Mesenchymal stem cell (in vitro differentiated cells and primary cell): Measurements from ENCODE around the gene SV2C.

ENCODE experiments used
- DNase-seq: peaks from one replicate; pipeline ENCODE4 v3.0.0-alpha.2; 2013
- H2AFZ ChIP-seq: one replicate; pipeline ENCODE4 v1.6.1; 2013; ENCODE audit warnings: low read depth, mild to moderate bottlenecking, control low read depth, inconsistent platforms, low read length, moderate library complexity
- H2AK5ac ChIP-seq: 2 replicates; pipeline ENCODE4 v1.6.1; 2013; ENCODE audit warnings: low read length, moderate library complexity, mild to moderate bottlenecking, inconsistent platforms; ENCODE audit not compliant: severe bottlenecking
- H2BK120ac ChIP-seq: one replicate; pipeline ENCODE4 v1.6.1; 2013; ENCODE audit warnings: low read depth, mild to moderate bottlenecking, inconsistent platforms, low read length, moderate library complexity
- H2BK12ac ChIP-seq, 2 experiments: one replicate each; pipeline ENCODE4 v1.6.1; 2013; ENCODE audit warnings: inconsistent platforms in 2 of 2, low read length in 2 of 2, mild to moderate bottlenecking in 2 of 2, moderate library complexity in 2 of 2, control low read depth in 1 of 2
- H2BK15ac ChIP-seq: one replicate; pipeline ENCODE4 v1.6.1; 2013; ENCODE audit warnings: mild to moderate bottlenecking, low read depth, inconsistent platforms; ENCODE audit not compliant: poor library complexity, severe bottlenecking
- H2BK5ac ChIP-seq: 2 replicates; pipeline ENCODE4 v1.6.1; 2013; ENCODE audit warnings: low read depth, mild to moderate bottlenecking, low read length, control low read depth, inconsistent platforms; ENCODE audit not compliant: poor library complexity, severe bottlenecking
- H3K14ac ChIP-seq, 2 experiments: one replicate each; pipeline ENCODE4 v1.6.1; 2013; ENCODE audit warnings: inconsistent platforms in 2 of 2, low read length in 2 of 2, control low read depth in 1 of 2, mild to moderate bottlenecking in 1 of 2, moderate library complexity in 1 of 2
- H3K18ac ChIP-seq, 2 experiments: one replicate each; pipeline ENCODE4 v1.6.1; 2013; ENCODE audit warnings: inconsistent platforms in 2 of 2, low read length in 2 of 2, control low read depth in 1 of 2, low read depth in 1 of 2, mild to moderate bottlenecking in 1 of 2
- H3K23ac ChIP-seq, 2 experiments: one replicate each; pipeline ENCODE4 v1.6.1; 2013; ENCODE audit warnings: inconsistent platforms in 2 of 2, low read length in 2 of 2, mild to moderate bottlenecking in 2 of 2, moderate library complexity in 2 of 2, control low read depth in 1 of 2
- H3K27ac ChIP-seq: 2 replicates; pipeline ENCODE4 v1.5.1; 2013; ENCODE audit warnings: mild to moderate bottlenecking, moderate library complexity, low read length, control low read depth, inconsistent platforms; ENCODE audit not compliant: poor library complexity, severe bottlenecking
- H3K27me3 ChIP-seq, 2 experiments: 2 replicates each; pipeline versions ENCODE4 v1.6.1 to v1.7.0; 2013; ENCODE audit warnings: low read length in 2 of 2, mild to moderate bottlenecking in 2 of 2, moderate library complexity in 2 of 2, control low read depth in 1 of 2, inconsistent platforms in 1 of 2; ENCODE audit not compliant: control insufficient read depth in 1 of 2, insufficient read depth in 1 of 2
- H3K36me3 ChIP-seq, 2 experiments: 2 replicates each; pipeline versions ENCODE4 v1.6.1 to v1.7.0; 2013; ENCODE audit warnings: low read length in 2 of 2, control low read depth in 1 of 2, inconsistent platforms in 1 of 2, low read depth in 1 of 2, mild to moderate bottlenecking in 1 of 2; ENCODE audit not compliant: insufficient read depth in 2 of 2, control insufficient read depth in 1 of 2
- H3K4ac ChIP-seq, 2 experiments: one replicate each; pipeline ENCODE4 v1.6.1; 2013; ENCODE audit warnings: inconsistent platforms in 2 of 2, low read length in 2 of 2, mild to moderate bottlenecking in 2 of 2, moderate library complexity in 2 of 2, control low read depth in 1 of 2, low read depth in 1 of 2
- H3K4me1 ChIP-seq: 2 replicates; pipeline ENCODE4 v1.6.1; 2013; ENCODE audit warnings: low read depth, low read length, control low read depth; ENCODE audit not compliant: control insufficient read depth, insufficient read depth
- H3K4me2 ChIP-seq: 2 replicates; pipeline ENCODE4 v1.6.1; 2013; ENCODE audit warnings: low read length, mild to moderate bottlenecking, inconsistent platforms; ENCODE audit not compliant: poor library complexity, severe bottlenecking
- H3K4me3 ChIP-seq, 2 experiments: 2 replicates each; pipeline versions ENCODE4 v1.5.1 to v1.7.0; 2013; ENCODE audit warnings: low read length in 2 of 2, mild to moderate bottlenecking in 2 of 2, control low read depth in 1 of 2, low read depth in 1 of 2; ENCODE audit not compliant: insufficient read depth in 1 of 2
- H3K79me1 ChIP-seq: replicated peaks from 2 replicates; pipeline ENCODE4 v1.6.1; 2013; ENCODE audit warnings: mild to moderate bottlenecking, control low read depth, low read length, inconsistent platforms; ENCODE audit not compliant: poor library complexity, severe bottlenecking
- H3K9ac ChIP-seq: 2 replicates; pipeline ENCODE4 v1.7.0; 2013; ENCODE audit warnings: mild to moderate bottlenecking, low read length, moderate library complexity
- H3K9me3 ChIP-seq: 2 replicates; pipeline ENCODE4 v1.7.0; 2013; ENCODE audit warnings: mild to moderate bottlenecking, low read length; ENCODE audit not compliant: control insufficient read depth
- H4K8ac ChIP-seq: one replicate; pipeline ENCODE4 v1.6.1; 2013; ENCODE audit warnings: inconsistent platforms, mild to moderate bottlenecking, low read length, moderate library complexity
- H4K91ac ChIP-seq: one replicate; pipeline ENCODE4 v1.6.1; 2013; ENCODE audit warnings: mild to moderate bottlenecking, low read length, inconsistent platforms
- WGBS: methylation state at CpG from one replicate; pipeline ENCODE4 v1.1.7; 2013; ENCODE audit warnings: mixed read lengths; 5-methylcytosine and 5-hydroxymethylcytosine counted together

Gene SV2C

GRCh38 chr5:76252437-76252836 lies 169.3 kb downstream of the SV2C start:
- no peak overlapping the region for H3K23ac ChIP-seq
- H2AK5ac ChIP-seq, result no peak overlapping the region
- H3K4me2 ChIP-seq, result no peak overlapping the region
- H3K79me1 ChIP-seq, result no peaks in the 10 kb centered on the region
- no peak overlapping the region for H2BK120ac ChIP-seq
- H2AFZ ChIP-seq, result no peak overlapping the region
- H3K9ac ChIP-seq, result no peak overlapping the region
- no peak overlapping the region for H3K27ac ChIP-seq
- no peak overlapping the region for H4K8ac ChIP-seq
- no peak for DNase-seq
- H3K4ac ChIP-seq, result no peak overlapping the region
- H3K18ac ChIP-seq, result no peak overlapping the region
- no peaks in the 10 kb centered on the region for H3K36me3 ChIP-seq
- no peak overlapping the region for H2BK5ac ChIP-seq
- H3K4me1 ChIP-seq, result peaks cover 5% of the 10 kb centered on the region
- no CpG with 5 or more reads among the region's 2 CpGs for WGBS
- H3K14ac ChIP-seq, result no peak overlapping the region
- H4K91ac ChIP-seq, result no peak overlapping the region
- no peak overlapping the region for H2BK15ac ChIP-seq
- H3K27me3 ChIP-seq, result peaks cover 2 to 19% of the 10 kb centered on the region in 2 experiments
- no peak overlapping the region for H2BK12ac ChIP-seq
- no peak overlapping the region for H3K4me3 ChIP-seq
- H3K9me3 ChIP-seq, result no peaks in the 10 kb centered on the region

- WGBS, result 23% methylated on average over 7 of the region's 8 CpGs
- no peak overlapping the region for H3K9ac ChIP-seq
- peaks cover 8 to 22% of the 10 kb centered on the region in 2 experiments for H3K27me3 ChIP-seq
- H3K14ac ChIP-seq, result no peak overlapping the region
- peak; percentile 77 for DNase-seq
- H3K4ac ChIP-seq, result no peak overlapping the region
- H3K79me1 ChIP-seq, result no peaks in the 10 kb centered on the region
- H3K9me3 ChIP-seq, result no peaks in the 10 kb centered on the region
- no peak overlapping the region for H2BK5ac ChIP-seq
- no peaks in the 10 kb centered on the region for H3K36me3 ChIP-seq
- no peak overlapping the region for H3K23ac ChIP-seq
- H3K27ac ChIP-seq, result no peak overlapping the region
- H2BK12ac ChIP-seq, result no peak overlapping the region
- H2BK120ac ChIP-seq, result no peak overlapping the region
- H3K4me2 ChIP-seq, result no peak overlapping the region
- no peak overlapping the region for H4K91ac ChIP-seq
- no peak overlapping the region for H3K4me3 ChIP-seq
- no peak overlapping the region for H4K8ac ChIP-seq
- H3K18ac ChIP-seq, result no peak overlapping the region
- H2AFZ ChIP-seq, result no peak overlapping the region
- H2AK5ac ChIP-seq, result no peak overlapping the region
- no peak overlapping the region for H2BK15ac ChIP-seq
- H3K4me1 ChIP-seq, result peaks cover 5% of the 10 kb centered on the region
These were observed 173.1 kb downstream of the SV2C start for GRCh38 chr5:76256116-76256889.

GRCh38 chr5:76257225-76257833 lies 174.1 kb downstream of the SV2C start:
- whole genome bisulfite sequencing, result 80% methylated on average over 6 of the region's 6 CpGs
- peak overlapping the region in 1 of 2 experiments; percentile 25 for H3K4ac ChIP-seq

GRCh38 chr5:76257897-76258296 lies 174.7 kb downstream of the SV2C start:
- no peaks in the 10 kb centered on the region for H3K36me3 ChIP-seq
- no peaks in the 10 kb centered on the region for H3K9me3 ChIP-seq

More at GRCh38 chr5:76257225-76257833, 174.1 kb downstream of the SV2C start:
- no peak for DNase-seq
- Histone ChIP-seq H3K9me3 (no peaks in the 10 kb centered on the region), H3K4me3 (no peak overlapping the region), H4K8ac (no peak overlapping the region), H2AFZ (no peak overlapping the region), H3K18ac (peak overlapping the region in 1 of 2 experiments; percentile 38), H3K27me3 (peaks cover 8 to 22% of the 10 kb centered on the region in 2 experiments), H2BK120ac (no peak overlapping the region), H3K4me2 (no peak overlapping the region), H2BK5ac (no peak overlapping the region), H3K36me3 (no peaks in the 10 kb centered on the region), H3K27ac (no peak overlapping the region), H3K23ac (no peak overlapping the region), H3K9ac (no peak overlapping the region), H2BK12ac (no peak overlapping the region), H2BK15ac (no peak overlapping the region), H4K91ac (peak overlapping the region; percentile 53), H3K4me1 (peaks cover 5% of the 10 kb centered on the region), H3K14ac (peak overlapping the region in 1 of 2 experiments; percentile 39), H2AK5ac (no peak overlapping the region), H3K79me1 (no peaks in the 10 kb centered on the region)

More at GRCh38 chr5:76257897-76258296, 174.7 kb downstream of the SV2C start:
- no peak overlapping the region for H3K9ac ChIP-seq
- no peak overlapping the region for H2BK12ac ChIP-seq
- no peak overlapping the region for H3K4me2 ChIP-seq
- no peak overlapping the region for H3K14ac ChIP-seq
- H3K27ac ChIP-seq, result no peak overlapping the region
- H2BK5ac ChIP-seq, result no peak overlapping the region
- no peak overlapping the region for H2BK120ac ChIP-seq
- peak; percentile 3 for DNase-seq
- no peak overlapping the region for H2BK15ac ChIP-seq
- H3K79me1 ChIP-seq, result no peaks in the 10 kb centered on the region
- H3K4me3 ChIP-seq, result no peak overlapping the region
- H3K23ac ChIP-seq, result no peak overlapping the region
- H3K27me3 ChIP-seq, result peaks cover 8 to 22% of the 10 kb centered on the region in 2 experiments
- H4K91ac ChIP-seq, result peak overlapping the region; percentile 53
- no peak overlapping the region for H2AK5ac ChIP-seq
- peaks cover 5% of the 10 kb centered on the region for H3K4me1 ChIP-seq
- H3K4ac ChIP-seq, result peak overlapping the region in 1 of 2 experiments; percentile 25
- H3K18ac ChIP-seq, result no peak overlapping the region
- no peak overlapping the region for H4K8ac ChIP-seq
- 65% methylated on average over 2 of the region's 3 CpGs for WGBS
- H2AFZ ChIP-seq, result no peak overlapping the region
